Measurements from ENCODE around the gene TM4SF1.
"Not testable (repeated sequence)": the region's sequence is repeated elsewhere in the genome, so short reads cannot be mapped to it uniquely, and the experiment has no call there.

TM4SF1 gene

DNA sequence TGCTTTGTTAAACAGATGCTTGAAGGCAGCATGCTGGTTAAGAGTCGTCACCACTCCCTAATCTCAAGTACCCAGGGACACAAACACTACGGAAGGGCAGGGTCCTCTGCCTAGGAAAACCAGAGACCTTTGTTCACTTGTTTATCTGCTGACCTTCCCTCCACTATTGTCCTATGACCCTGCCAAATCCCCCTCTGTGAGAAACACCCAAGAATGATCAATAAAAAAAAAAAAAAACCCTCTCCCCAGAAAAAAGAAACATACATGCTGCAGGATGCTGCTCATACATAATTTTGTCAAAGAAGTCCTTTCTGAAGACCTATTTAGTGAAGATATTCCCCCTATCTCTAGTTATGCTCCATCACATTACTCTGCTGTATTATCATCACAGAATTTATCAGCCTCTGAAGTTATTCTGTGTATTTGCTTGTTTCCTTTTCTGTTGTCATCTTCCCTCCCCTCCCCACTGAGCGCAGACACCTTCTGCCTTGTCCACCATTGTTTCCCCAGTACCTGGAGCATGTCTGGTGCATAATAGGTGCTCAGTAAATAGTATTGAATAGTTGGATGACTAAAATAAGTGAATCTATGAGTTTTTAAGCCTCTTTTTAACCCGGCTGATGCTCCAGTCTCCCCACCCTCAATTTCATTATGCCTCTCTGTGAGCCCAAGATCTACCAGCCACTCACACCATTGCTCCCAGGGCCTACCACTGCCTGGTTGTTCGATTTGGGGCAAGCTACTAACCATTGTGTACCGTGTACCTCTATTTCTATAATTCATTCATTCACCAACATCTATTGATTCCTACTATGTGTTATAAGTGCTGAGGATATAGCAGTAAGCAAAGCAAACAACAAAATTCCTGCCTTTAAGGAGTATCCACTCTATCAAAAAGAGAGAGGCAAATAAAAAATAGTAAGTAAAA, 4.0 kb upstream of the TM4SF1 start:
- DNase-seq (ENCODE audit: insufficient read length) (no peak), FAIRE-seq (no peak)
- no peak for TF ChIP-seq POLR2A (IDR thresholded peaks at IDR 0.05; ENCODE audit: low read depth, low read length)
- TF ChIP-seq POLR2AphosphoS5 (IDR thresholded peaks at IDR 0.05; ENCODE audit: low read depth, low read length) = no peak
- TF ChIP-seq TAF1 (IDR thresholded peaks at IDR 0.05; ENCODE audit: borderline replicate concordance, low read depth, low read length) = no peak

DNA sequence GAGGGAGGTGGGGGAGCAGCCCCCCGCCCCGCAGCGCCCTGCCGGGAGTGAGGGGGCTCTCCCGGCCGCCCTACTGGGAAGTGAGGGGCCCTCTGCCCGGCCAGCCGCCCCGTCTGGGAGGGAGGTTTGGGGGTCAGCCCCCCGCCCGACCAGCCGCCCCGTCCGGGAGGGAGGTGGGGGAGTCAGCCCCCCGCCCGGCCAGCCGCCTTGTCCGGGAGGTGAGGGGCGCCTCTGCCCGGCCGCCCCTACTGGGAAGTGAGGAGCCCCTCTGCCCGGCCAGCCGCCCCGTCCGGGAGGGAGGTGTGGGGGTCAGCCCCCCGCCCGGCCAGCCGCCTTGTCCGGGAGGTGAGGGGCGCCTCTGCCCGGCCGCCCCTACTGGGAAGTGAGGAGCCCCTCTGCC, 2.8 kb upstream of the TM4SF1 start:
- not testable (repeated sequence) for DNase-seq (ENCODE audit: insufficient read length); FAIRE-seq

DNA sequence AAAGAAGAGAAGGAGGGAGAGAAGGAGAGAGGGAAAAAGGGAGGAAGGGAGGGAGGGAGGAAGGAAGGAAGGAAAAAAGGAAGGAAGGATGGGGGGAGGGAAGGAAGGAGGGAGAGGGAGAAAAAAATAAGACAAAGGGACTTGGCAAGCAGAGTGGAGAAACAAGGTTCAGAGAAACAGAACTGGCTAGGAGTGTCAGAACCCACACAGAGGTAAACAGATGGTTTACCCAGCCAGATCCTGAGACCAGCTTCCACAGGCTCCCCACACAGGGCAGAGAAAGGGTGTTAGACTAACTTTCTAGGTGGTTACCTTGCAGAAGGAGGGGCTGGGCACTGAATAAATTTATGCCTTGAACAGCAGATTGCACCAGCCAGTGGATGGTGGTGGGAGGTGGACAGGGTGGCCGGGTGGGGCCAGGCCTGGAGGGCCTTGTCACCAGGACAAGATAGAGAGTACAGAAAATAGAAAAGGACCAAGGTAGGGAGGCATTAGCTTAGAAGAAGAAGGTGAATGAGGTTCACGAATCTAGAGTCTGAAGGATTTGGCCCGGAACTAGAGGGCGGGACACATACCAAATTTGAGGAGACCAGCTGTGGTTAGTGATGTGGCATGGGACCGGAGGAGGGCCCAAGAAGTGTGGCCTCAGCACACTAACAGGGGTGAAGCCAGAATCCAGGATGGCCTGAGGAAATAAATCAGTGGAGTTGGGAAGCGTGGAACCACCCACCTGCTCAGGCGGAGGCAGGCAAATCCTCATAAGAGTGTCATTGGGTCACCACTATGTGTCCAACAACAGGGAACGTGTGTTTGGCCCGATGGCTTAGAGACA, 1.2 kb upstream of the TM4SF1 start:
- FAIRE-seq (no peak), DNase-seq (ENCODE audit: insufficient read length) (no peak)

DNA sequence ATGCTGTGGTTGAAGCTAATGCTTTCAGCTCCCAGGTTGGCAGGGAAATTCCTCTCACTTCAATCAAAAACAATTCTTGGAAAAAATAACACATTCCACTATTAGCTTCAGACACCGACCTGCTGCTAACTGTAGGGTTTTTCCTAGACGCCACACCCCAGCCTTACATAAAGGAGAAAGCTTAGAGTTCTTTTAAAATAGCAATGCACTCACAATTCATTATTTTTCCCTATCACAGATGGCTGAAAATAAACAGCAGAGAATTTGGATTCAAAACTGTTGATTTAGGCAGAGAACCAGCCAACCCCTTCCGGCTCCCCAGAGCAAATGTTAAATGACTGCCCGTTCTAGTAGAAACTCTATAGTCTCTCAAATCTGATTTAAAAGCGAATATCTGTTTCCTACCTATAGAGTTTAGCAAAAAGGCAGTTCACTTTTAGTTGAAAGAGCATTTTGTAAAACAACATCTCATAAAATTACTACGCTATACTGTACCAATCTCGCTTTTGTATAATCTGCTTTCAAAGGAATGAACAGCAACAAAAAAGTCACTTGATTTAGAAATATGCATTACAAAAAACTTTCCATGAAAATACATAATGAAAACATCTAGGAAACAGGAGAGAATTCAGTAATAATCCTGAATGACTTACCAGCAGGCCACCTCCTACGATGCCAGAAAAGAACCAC, 586 bp downstream of the TM4SF1 start:
- DNase-seq (ENCODE audit: insufficient read length) (no peak), FAIRE-seq (no peak)
- TF ChIP-seq POLR2A (IDR thresholded peaks at IDR 0.05; ENCODE audit: low read depth, low read length) (no peak), TAF1 (IDR thresholded peaks at IDR 0.05; ENCODE audit: borderline replicate concordance, low read depth, low read length) (no peak), POLR2AphosphoS5 (IDR thresholded peaks at IDR 0.05; ENCODE audit: low read depth, low read length) (no peak)

More for the DNA sequence above, 1.2 kb upstream of the TM4SF1 start:
- no peak for TF ChIP-seq TAF1 (IDR thresholded peaks at IDR 0.05; ENCODE audit: borderline replicate concordance, low read depth, low read length)
- TF ChIP-seq POLR2AphosphoS5 (IDR thresholded peaks at IDR 0.05; ENCODE audit: low read depth, low read length) = no peak
- TF ChIP-seq POLR2A (IDR thresholded peaks at IDR 0.05; ENCODE audit: low read depth, low read length) = no peak

DNA sequence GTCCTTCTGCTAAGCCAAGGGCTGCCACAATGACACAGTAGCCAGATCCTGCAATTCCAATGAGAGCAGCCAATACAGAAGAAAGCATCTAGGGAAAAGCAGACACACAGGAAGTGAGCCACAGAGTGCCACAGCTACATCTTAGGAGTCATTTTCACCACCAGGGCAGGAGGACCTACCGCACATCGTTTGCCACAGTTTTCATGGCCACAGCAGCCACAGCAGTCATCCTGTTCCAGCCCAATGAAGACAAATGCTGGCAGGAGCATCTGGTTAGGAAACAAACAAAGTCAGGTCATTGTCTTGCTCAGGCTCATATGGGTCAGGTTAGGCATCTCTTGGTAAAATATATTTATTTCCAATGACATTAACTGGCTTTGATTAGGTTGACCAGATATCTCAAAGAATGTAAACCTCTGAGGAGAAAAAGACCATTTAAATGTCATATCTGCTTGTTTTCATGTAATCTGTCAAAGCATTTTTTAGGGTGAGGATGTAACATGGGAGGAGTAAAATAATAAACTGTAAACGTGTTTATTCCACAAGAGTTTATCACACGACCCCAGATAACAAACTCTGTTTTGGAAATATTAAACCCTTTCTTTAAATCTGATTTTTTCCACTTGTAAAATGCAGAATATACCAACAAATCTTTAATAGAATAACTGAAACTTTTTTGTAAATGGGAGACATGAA, 1.8 kb downstream of the TM4SF1 start:
- no peak for FAIRE-seq
- TF ChIP-seq POLR2A (IDR thresholded peaks at IDR 0.05; ENCODE audit: low read depth, low read length) (no peak), POLR2AphosphoS5 (IDR thresholded peaks at IDR 0.05; ENCODE audit: low read depth, low read length) (no peak), TAF1 (IDR thresholded peaks at IDR 0.05; ENCODE audit: borderline replicate concordance, low read depth, low read length) (no peak)

DNA sequence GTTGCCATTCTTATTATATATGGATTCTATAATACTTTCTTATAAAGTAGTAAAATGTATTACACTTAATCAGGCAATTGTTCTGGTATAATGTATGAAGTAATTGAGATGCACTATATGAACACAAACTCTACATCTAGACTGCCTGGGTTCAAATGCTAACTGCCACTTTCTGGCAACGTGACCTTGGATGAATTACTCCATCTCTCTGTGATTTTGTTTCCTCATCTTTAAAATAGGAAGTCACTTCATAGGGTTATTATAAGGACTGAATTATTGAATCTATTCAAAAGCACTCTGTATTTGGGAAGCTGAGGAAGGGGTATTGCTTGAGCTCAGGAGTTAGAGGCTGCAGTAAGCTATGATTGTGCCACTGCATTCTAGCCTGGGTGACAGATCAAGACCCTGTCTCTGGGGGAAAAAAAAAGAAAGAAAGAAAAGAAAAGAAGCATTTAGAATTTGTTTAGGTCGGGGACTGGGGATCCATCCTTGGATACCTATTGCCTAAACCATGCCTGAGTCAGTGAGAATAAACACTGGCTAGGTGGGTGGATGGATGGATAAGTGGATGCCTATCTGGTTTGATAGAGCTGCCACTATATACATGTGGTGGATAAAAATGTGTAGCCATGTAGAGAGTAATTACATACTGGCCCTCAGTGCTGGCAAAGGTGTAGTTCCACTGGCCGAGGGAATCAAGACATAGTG, 2.5 kb downstream of the TM4SF1 start:
- FAIRE-seq = no peak

More for the DNA sequence above, 1.8 kb downstream of the TM4SF1 start:
- DNase-seq (ENCODE audit: insufficient read length) = no peak

DNA sequence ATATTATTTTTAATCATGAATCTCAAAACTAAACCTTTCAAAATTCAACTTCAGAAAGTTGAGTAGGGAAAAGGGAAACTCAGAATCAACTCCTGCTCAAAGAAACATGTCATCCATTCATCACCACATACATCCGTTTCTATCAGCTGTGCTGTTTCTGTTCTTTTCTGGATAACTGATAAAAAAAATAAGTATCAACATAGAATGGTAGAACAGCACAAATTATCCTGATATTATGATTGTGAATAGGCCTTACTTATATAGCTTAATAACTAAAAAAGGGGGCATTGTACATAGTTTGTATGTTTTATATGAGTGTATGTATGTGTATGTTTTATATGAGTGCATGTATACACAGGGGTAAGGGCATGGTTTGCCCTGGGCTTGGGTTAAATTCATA, 3.1 kb downstream of the TM4SF1 start:
- DNase-seq (ENCODE audit: insufficient read length) (no peak), FAIRE-seq (no peak)
- no peak for TF ChIP-seq POLR2A (IDR thresholded peaks at IDR 0.05; ENCODE audit: low read depth, low read length)

More for the DNA sequence above, 2.5 kb downstream of the TM4SF1 start:
- no peak for TF ChIP-seq POLR2A (IDR thresholded peaks at IDR 0.05; ENCODE audit: low read depth, low read length)
- TF ChIP-seq TAF1 (IDR thresholded peaks at IDR 0.05; ENCODE audit: borderline replicate concordance, low read depth, low read length) = no peak
- DNase-seq (ENCODE audit: insufficient read length) = no peak

DNA sequence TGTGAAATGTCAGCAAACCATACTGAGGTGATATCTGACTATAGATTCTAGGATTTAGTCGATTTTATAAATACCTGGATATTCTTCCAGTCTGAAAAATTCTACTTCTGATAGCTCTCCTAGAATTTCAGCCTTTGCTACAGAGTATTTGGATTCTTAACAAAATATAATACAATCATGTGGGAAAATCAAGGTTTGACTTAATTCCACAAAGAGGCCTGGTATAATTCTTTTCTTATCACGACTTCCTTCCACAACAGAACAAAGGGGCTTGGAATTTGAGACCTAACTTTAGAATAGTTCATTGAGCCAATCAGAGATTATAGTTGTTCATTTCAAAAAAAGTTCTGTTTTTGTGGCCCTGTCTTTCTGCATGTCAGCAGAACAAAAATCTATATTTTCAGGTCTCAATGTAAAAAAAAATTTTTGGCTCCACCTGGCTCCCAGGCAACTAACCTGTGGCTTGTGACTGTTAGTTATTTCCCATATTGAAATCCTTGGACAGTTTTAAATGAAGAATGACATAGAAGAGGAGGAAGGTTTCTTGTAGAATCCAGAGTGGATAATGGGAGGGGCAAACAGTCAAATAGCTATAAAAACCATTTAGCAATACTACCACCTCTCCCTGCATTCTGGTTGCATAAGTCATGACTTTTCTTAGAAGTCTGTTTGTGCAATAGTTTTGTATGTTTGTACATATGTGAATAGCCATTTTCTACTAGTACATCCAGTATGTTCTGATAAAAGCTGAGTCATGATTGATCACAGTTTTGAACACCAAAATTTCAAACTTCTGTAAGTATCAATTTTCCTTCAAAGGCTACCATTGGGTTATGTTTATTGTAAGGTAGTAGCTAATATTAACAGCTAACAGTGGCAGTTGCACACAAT, 4.0 kb downstream of the TM4SF1 start:
- no peak for DNase-seq (ENCODE audit: insufficient read length)
- TF ChIP-seq TAF1 (IDR thresholded peaks at IDR 0.05; ENCODE audit: borderline replicate concordance, low read depth, low read length) = no peak
- no peak for TF ChIP-seq POLR2AphosphoS5 (IDR thresholded peaks at IDR 0.05; ENCODE audit: low read depth, low read length)
- no peak for TF ChIP-seq POLR2A (IDR thresholded peaks at IDR 0.05; ENCODE audit: low read depth, low read length)
- FAIRE-seq = no peak

DNA sequence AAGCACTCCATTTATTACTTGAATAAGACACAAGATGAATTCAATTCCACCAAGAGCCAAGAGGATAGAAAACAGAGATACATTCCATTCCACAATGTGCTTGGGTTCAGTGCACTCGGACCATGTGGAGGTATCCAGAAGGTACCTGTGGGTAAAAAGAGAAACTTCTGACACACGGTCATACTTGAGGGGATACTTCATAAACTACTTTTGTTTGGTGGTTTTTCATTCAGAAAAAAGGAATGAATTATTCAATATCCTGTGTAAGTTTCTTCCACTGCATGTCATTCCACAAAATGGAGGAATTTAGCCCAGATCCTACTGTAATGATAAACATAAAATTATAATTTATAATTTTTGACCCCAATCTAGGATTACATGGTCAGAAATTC, 5.7 kb downstream of the TM4SF1 start:
- DNase-seq (ENCODE audit: insufficient read length) (no peak), FAIRE-seq (no peak)
- TF ChIP-seq TAF1 (IDR thresholded peaks at IDR 0.05; ENCODE audit: borderline replicate concordance, low read depth, low read length) (no peak), POLR2AphosphoS5 (IDR thresholded peaks at IDR 0.05; ENCODE audit: low read depth, low read length) (no peak), POLR2A (IDR thresholded peaks at IDR 0.05; ENCODE audit: low read depth, low read length) (no peak)

All from GM12892 (cell line).